Measurements from ENCODE around the gene LYPD1. TPM values are rescaled to one million over a fixed set of nuclear protein-coding genes. Genes with fewer than 3 reads are reported as not detected.

Gene LYPD1
- total RNA-seq, 1 donor = 25.2 TPM

- H3K4me3 ChIP-seq (ENCODE audit: low read depth, low read length) = no peak overlapping the region
- DNase-seq (ENCODE audit: low read depth) = no peak
- TF ChIP-seq, protein P1, sequence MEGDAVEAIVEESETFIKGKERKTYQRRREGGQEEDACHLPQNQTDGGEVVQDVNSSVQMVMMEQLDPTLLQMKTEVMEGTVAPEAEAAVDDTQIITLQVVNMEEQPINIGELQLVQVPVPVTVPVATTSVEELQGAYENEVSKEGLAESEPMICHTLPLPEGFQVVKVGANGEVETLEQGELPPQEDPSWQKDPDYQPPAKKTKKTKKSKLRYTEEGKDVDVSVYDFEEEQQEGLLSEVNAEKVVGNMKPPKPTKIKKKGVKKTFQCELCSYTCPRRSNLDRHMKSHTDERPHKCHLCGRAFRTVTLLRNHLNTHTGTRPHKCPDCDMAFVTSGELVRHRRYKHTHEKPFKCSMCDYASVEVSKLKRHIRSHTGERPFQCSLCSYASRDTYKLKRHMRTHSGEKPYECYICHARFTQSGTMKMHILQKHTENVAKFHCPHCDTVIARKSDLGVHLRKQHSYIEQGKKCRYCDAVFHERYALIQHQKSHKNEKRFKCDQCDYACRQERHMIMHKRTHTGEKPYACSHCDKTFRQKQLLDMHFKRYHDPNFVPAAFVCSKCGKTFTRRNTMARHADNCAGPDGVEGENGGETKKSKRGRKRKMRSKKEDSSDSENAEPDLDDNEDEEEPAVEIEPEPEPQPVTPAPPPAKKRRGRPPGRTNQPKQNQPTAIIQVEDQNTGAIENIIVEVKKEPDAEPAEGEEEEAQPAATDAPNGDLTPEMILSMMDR (IDR thresholded peaks at IDR 0.05; ENCODE audit: insufficient read depth, low read length) = no peak
Observed at GRCh38 chr2:132645722-132646539, 24.1 kb downstream of the LYPD1 start.

GRCh38 chr2:132645176-132645575 is 24.8 kb downstream of the LYPD1 start:
- TF ChIP-seq, protein P1 (IDR thresholded peaks at IDR 0.05; ENCODE audit: insufficient read depth, low read length) = no peak
- no peak for DNase-seq (ENCODE audit: low read depth)
- H3K4me3 ChIP-seq (ENCODE audit: low read depth, low read length) = no peak overlapping the region

DNA sequence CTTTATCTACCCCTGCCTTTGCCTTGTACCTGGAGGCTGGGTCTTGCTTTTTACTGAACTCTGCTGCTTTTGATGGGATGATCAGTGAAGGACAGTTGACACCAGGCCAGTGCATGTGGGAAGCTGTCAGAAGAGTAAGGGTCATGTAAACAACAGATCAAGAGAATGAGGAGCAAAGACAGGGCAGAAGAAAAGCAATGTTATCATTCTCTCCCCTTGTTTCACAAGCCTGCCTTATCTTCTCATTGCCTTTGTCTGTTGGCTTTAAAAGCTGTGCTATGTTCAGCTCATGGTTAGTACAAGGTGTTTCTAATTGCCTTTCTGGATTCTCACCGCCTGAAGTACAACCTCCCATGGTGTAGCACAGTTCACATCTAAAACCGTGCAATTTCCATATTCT is 27.6 kb downstream of the LYPD1 start:
- TF ChIP-seq, protein P1 (IDR thresholded peaks at IDR 0.05; ENCODE audit: insufficient read depth, low read length) = no peak
- no peak overlapping the region for H3K4me3 ChIP-seq (ENCODE audit: low read depth, low read length)
- DNase-seq (ENCODE audit: low read depth) = no peak

DNA sequence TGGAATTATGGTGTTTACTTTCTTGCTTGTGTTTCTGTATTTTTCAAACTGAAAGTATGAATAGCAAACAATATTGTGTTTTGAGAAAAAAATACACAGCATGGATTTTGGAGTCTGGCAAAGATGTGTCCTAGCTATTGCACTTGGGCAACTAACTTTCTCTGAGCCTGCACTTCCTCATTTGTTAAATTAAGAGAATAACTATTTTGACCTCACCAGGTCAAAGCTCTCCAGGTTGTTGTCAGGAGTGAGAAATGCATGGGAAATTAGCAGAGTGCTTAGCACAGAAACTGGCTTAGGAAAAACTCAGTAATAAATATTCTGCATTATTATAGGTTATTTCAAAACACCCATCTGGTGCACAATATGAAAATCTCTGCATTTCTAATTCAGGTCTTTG is 28.2 kb downstream of the LYPD1 start:
- TF ChIP-seq, protein P1 (IDR thresholded peaks at IDR 0.05; ENCODE audit: insufficient read depth, low read length) = no peak
- no peak overlapping the region for H3K4me3 ChIP-seq (ENCODE audit: low read depth, low read length)
- DNase-seq (ENCODE audit: low read depth) = no peak

DNA sequence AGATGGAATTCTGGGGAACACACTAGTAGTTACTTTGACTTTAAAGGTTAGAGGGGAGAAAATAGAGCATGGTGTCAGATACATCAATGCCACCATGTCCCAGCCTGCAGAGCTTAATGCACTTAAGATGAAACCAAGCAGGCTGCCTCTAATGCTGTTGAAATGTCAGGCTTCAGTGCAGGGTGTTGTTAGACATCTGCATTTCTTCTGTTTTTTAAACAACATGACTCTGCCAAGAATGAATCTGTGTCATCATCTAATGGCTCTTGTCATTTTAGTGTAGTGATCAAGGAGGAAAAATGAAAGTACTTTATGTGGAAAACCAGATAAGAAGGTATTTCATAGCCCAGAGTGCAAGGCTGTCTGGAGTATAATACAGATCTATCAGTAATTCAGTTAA is 29.9 kb downstream of the LYPD1 start:
- TF ChIP-seq, protein P1 (IDR thresholded peaks at IDR 0.05; ENCODE audit: insufficient read depth, low read length) = no peak
- no peak for DNase-seq (ENCODE audit: low read depth)
- no peak overlapping the region for H3K4me3 ChIP-seq (ENCODE audit: low read depth, low read length)

DNA sequence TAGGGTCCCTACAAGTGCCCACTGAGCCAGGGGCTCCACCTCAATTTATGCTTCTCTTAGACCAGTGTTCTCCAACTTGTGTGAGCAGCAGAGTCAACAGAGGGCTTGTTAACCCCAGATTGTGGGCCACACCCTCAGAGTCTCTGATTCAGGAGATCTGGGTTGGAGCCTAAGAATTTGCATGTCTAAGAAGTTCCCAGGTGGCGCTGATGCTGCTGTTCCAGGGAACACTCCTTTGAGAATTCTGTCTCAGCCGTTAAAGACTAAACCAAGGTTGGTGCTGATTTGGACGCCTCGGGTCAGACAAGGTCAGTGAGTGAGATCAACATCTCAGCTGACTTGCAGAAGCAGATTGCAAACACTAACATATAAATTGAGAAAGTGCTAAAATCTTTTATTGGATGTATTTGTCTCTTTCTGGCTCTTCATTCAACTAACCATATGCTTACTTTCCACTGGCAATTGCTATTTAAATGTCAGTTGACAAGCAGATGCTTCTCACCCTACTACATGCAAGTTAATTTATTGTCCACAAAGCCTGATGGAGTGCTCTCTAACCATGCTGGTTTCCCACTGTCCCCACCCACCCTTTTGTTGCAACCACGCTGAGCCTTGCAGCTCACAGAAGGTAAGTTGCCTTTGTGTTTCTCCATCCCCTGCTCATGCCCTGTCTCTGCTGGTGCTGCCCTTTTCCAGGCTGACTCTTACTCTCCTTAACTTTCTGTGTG is 31.5 kb downstream of the LYPD1 start:
- DNase-seq (ENCODE audit: low read depth) = no peak
- H3K4me3 ChIP-seq (ENCODE audit: low read depth, low read length) = no peak overlapping the region
- TF ChIP-seq, protein P1 (IDR thresholded peaks at IDR 0.05; ENCODE audit: insufficient read depth, low read length) = no peak
